K562 (cell line): Measurements from ENCODE around the gene FAM222A. TPM values are rescaled to one million over a fixed set of nuclear protein-coding genes. Genes with fewer than 3 reads are reported as not detected.

Experiments used
- ATAC-seq: fragments of 200-7000 bp; cut with Tn5 transposase; 3 replicates; pipeline ENCODE4 v1.9.1; 2020; ENCODE audit warnings: moderate library complexity
- BruUV-seq: library from RNA; stranded (reverse); fragments of 400-500 nt; replicated peaks from 2 replicates; lab custom pipeline; 2021; lab: Mats Ljungman, UMichigan
- CTCF ChIA-PET: fragments of 300-600 bp; formaldehyde crosslinking; extraction: SDS; loops from one replicate; lab custom pipeline; 2021; ENCODE audit warnings: low intra/inter-chr PET ratio; lab: Yijun Ruan, JAX
- POLR2A ChIA-PET: fragments of 300-600, 350-650 bp; sonication (Branson Sonifier 250); formaldehyde crosslinking; extraction: SDS; loops from one replicate; lab custom pipeline; 2021; ENCODE audit warnings: antibody characterized with exemption, inconsistent platforms; lab: Yijun Ruan, JAX
- DNase-seq, 4 experiments: peaks; one replicate each; pipeline versions ENCODE4 v3.0.0 to v3.0.0-alpha.2; 2011 to 2018; ENCODE audit warnings: low spot score in 3 of 4, mixed read lengths in 3 of 4; ENCODE audit errors: extremely low read depth in 1 of 4
- FAIRE-seq: peaks from 2 replicates; lab custom pipeline; 2011; peaks lifted over from hg19 to GRCh38; lab: Jason Lieb, UNC
- H2AFZ ChIP-seq: 2 replicates; pipeline ENCODE4 v1.6.0; 2011; ENCODE audit warnings: low read depth, low read length, control low read depth, inconsistent platforms
- H3K27ac ChIP-seq: fragments of 200-600 bp; 3 replicates; pipeline ENCODE4 v1.8.0; 2011; ENCODE audit warnings: low read depth, mild to moderate bottlenecking, control low read depth, inconsistent platforms, low read length, moderate library complexity, mixed read lengths; ENCODE audit errors: extremely low read depth
- H3K27me3 ChIP-seq, 2 experiments: fragments of 300-600 bp in 1 of 2; 2 replicates in 1 of 2; 3 replicates in 1 of 2; pipeline versions ENCODE4 v1.6.0 to v1.8.0; 2011; ENCODE audit warnings: inconsistent platforms in 2 of 2, low read length in 2 of 2, mild to moderate bottlenecking in 1 of 2, mixed read lengths in 1 of 2, moderate library complexity in 1 of 2; ENCODE audit not compliant: control insufficient read depth in 2 of 2, insufficient read depth in 2 of 2
- H3K36me3 ChIP-seq: fragments of 300-600 bp; 3 replicates; pipeline ENCODE4 v1.8.0; 2011; ENCODE audit warnings: mild to moderate bottlenecking, low read length, inconsistent platforms; ENCODE audit not compliant: control insufficient read depth, insufficient read depth
- H3K4me1 ChIP-seq, 2 experiments: fragments of 200-600 bp in 1 of 2; replicated peaks in 1 of 2; 2 replicates in 1 of 2; 3 replicates in 1 of 2; pipeline versions ENCODE4 v1.5.1 to v1.8.0; 2011; ENCODE audit warnings: inconsistent platforms in 2 of 2, low read length in 2 of 2, mild to moderate bottlenecking in 1 of 2, mixed read lengths in 1 of 2, moderate library complexity in 1 of 2; ENCODE audit not compliant: control insufficient read depth in 2 of 2, insufficient read depth in 2 of 2
- H3K4me2 ChIP-seq: 2 replicates; pipeline ENCODE4 v1.6.1; 2011; ENCODE audit warnings: low read length, control low read depth, inconsistent platforms, mixed read lengths; ENCODE audit not compliant: insufficient read depth
- H3K4me3 ChIP-seq: fragments of 200-600 bp; sonication (generic), shearing (Covaris generic); 2 replicates; pipeline ENCODE4 v1.5.1; 2016; ENCODE audit warnings: control low read depth, inconsistent platforms
- H3K79me2 ChIP-seq: fragments of 200-600 bp; 3 replicates; pipeline ENCODE4 v1.8.0; 2011; ENCODE audit warnings: low read length, inconsistent platforms; ENCODE audit not compliant: control insufficient read depth, insufficient read depth
- H3K9ac ChIP-seq, 2 experiments: 2 replicates each; pipeline versions ENCODE4 v1.6.0 to v1.6.1; 2011; ENCODE audit warnings: low read depth in 2 of 2, low read length in 2 of 2, control low read depth in 1 of 2, inconsistent platforms in 1 of 2, mild to moderate bottlenecking in 1 of 2, mixed read lengths in 1 of 2; ENCODE audit not compliant: insufficient read depth in 1 of 2
- H3K9me1 ChIP-seq: one replicate; pipeline ENCODE4 v1.6.0; 2011; ENCODE audit warnings: inconsistent platforms, mild to moderate bottlenecking, low read length, moderate library complexity; ENCODE audit not compliant: control insufficient read depth, insufficient read depth
- H3K9me3 ChIP-seq: replicated peaks from 2 replicates; pipeline ENCODE4 v1.5.1; 2011; ENCODE audit warnings: low read depth, low read length, inconsistent platforms; ENCODE audit not compliant: control insufficient read depth, insufficient read depth
- H4K20me1 ChIP-seq: replicated peaks from 2 replicates; pipeline ENCODE4 v1.6.1; 2011; ENCODE audit warnings: low read length, inconsistent platforms, mixed read lengths; ENCODE audit not compliant: control insufficient read depth, insufficient read depth
- BRD4 ChIP-seq: fragments of 200-600 bp; sonication (generic); IDR thresholded peaks from 2 replicates; pipeline ENCODE4 v1.6.1; 2017; ENCODE audit warnings: inconsistent platforms
- CBFA2T3 ChIP-seq: fragments of 450-650 bp; IDR thresholded peaks from 2 replicates; pipeline ENCODE4 v1.6.1; 2017
- ELF4 ChIP-seq: fragments of 450-650 bp; formaldehyde crosslinking; IDR thresholded peaks from 2 replicates; pipeline ENCODE4 v1.4.0; 2022; ENCODE audit warnings: missing genetic modification characterization
- EP300 ChIP-seq: IDR thresholded peaks from 2 replicates; pipeline ENCODE4 v1.6.1; 2012; ENCODE audit warnings: low read length, improper control_type of control experiment
- FIP1L1 ChIP-seq: fragments of 200-400 bp; formaldehyde crosslinking; IDR thresholded peaks from 2 replicates; pipeline ENCODE4 v1.6.1; 2018; ENCODE audit warnings: mild to moderate bottlenecking, low read depth, low read length; ENCODE audit not compliant: poor library complexity, severe bottlenecking
- GABPB1 ChIP-seq: sonication (generic); formaldehyde crosslinking; IDR thresholded peaks from 2 replicates; pipeline ENCODE4 v1.8.0; 2022; ENCODE audit warnings: mild to moderate bottlenecking, missing genetic modification reagents
- GTF2F1 ChIP-seq: IDR thresholded peaks from 2 replicates; pipeline ENCODE4 v1.6.1; 2011; ENCODE audit warnings: low read depth, low read length, improper control_type of control experiment
- RB1 ChIP-seq: fragments of 450-650 bp; IDR thresholded peaks from 2 replicates; pipeline ENCODE4 v1.6.1; 2017; ENCODE audit warnings: low read depth, mild to moderate bottlenecking
- SRF ChIP-seq, 2 experiments: fragments of 250-450, 450-650 bp in 1 of 2; sonication (Bioruptor Pico) in 1 of 2; sonication (generic) in 1 of 2; formaldehyde crosslinking; IDR thresholded peaks; 2 replicates each; pipeline versions ENCODE4 v1.5.0 to v1.5.1; 2020 to 2022; ENCODE audit warnings: mild to moderate bottlenecking in 1 of 2, missing genetic modification reagents in 1 of 2
- ZBTB1 ChIP-seq: sonication (generic); formaldehyde crosslinking; IDR thresholded peaks from 2 replicates; pipeline ENCODE4 v1.8.1; 2023; ENCODE audit warnings: missing genetic modification reagents, low read depth, mild to moderate bottlenecking, borderline replicate concordance
- ZBTB17 ChIP-seq: fragments of 450-650 bp; formaldehyde crosslinking; IDR thresholded peaks from 2 replicates; pipeline ENCODE4 v1.4.0; 2020; ENCODE audit warnings: mild to moderate bottlenecking
- ZNF133 ChIP-seq: fragments of 250-450 bp; sonication (Bioruptor Pico); IDR thresholded peaks from 2 replicates; pipeline ENCODE4 v1.4.0; 2020; ENCODE audit warnings: mild to moderate bottlenecking
- ZNF511 ChIP-seq: sonication (generic); formaldehyde crosslinking; IDR thresholded peaks from 2 replicates; pipeline ENCODE4 v1.8.0; 2022; ENCODE audit warnings: mild to moderate bottlenecking, missing genetic modification reagents
- ZNF561 ChIP-seq: fragments of 450-650 bp; formaldehyde crosslinking; conservative IDR thresholded peaks from 2 replicates; pipeline ENCODE4 v1.4.0; 2020; ENCODE audit warnings: mild to moderate bottlenecking, moderate library complexity
- WGBS: fragments of 100-300 bp; shearing (Covaris generic); methylation state at CpG from one replicate; pipeline ENCODE4 v1.1.6; 2016; ENCODE audit warnings: low coverage, mixed read lengths; ENCODE audit not compliant: insufficient coverage; ENCODE audit errors: missing lambda C conversion rate; 5-methylcytosine and 5-hydroxymethylcytosine counted together
- in situ Hi-C: fragments of 300-500 bp; cut with MboI; formaldehyde crosslinking; loops from 4 replicates; pipeline ENCODE4 v1.15.0; 2018; ENCODE audit warnings: inconsistent platforms, mixed read lengths
- intact Hi-C: fragments of 100-400 bp; cut with micrococcal nuclease; formaldehyde crosslinking; loops from 2 replicates; pipeline ENCODE4 v1.14.2; 2022
- polyA plus RNA-seq, 8 experiments: library from polyadenylated mRNA; depleted of rRNA in 4 of 8; stranded (reverse) in 5 of 8; unstranded in 3 of 8; fragments of >200 nt; fragmentation: Nextera tagmentation in 2 of 8; fragmentation: Illumina TruSeq in 1 of 8; extraction: Ambion mirVana in 2 of 8; extraction: Trizol in 1 of 8; gene quantifications; 2 replicates each; pipeline versions ENCODE4 v1.2.1 to v1.2.3, GENCODE V29; 2011 to 2014; ENCODE audit warnings: inconsistent platforms in 1 of 8, missing spikeins in 1 of 8
- total RNA-seq, 7 experiments: library from RNA; depleted of rRNA in 6 of 7; stranded (reverse); fragments of >200 nt in 6 of 7; fragmentation: Illumina TruSeq in 2 of 7; extraction: Trizol in 2 of 7; gene quantifications; 2 replicates each; pipeline versions ENCODE4 v1.2.1 to v1.2.3, GENCODE V29; 2011 to 2021; ENCODE audit warnings: low replicate concordance in 1 of 7
- TF ChIP-seq, protein P1 (sequence below): sonication (generic); formaldehyde crosslinking; IDR thresholded peaks from 2 replicates; pipeline ENCODE4 v1.8.0; 2023; ENCODE audit warnings: mild to moderate bottlenecking, missing genetic modification reagents
- TF ChIP-seq, protein P2 (sequence below): IDR thresholded peaks from 3 replicates; pipeline ENCODE4 v1.6.1; 2011; ENCODE audit warnings: borderline replicate concordance, mild to moderate bottlenecking; ENCODE audit not compliant: insufficient read length, insufficient read depth
- TF ChIP-seq, protein P3 (sequence below): fragments of 450-650 bp; formaldehyde crosslinking; IDR thresholded peaks from 2 replicates; pipeline ENCODE4 v1.4.0; 2020; ENCODE audit warnings: mild to moderate bottlenecking, mixed read lengths
- TF ChIP-seq, protein P4 (sequence below): fragments of 250-450 bp; sonication (Bioruptor Pico); IDR thresholded peaks from 2 replicates; pipeline ENCODE4 v1.8.0; 2021; ENCODE audit warnings: borderline replicate concordance, mild to moderate bottlenecking, moderate library complexity; ENCODE audit not compliant: poor library complexity, severe bottlenecking

Gene FAM222A
- total and polyA plus RNA-seq, 9 of the 15 experiments (the other 6 are each of a cell fraction or from before 2014, with no cell fraction given), result 0.03 to 0.36 (median 0.12) TPM; not detected in 1

DNA sequence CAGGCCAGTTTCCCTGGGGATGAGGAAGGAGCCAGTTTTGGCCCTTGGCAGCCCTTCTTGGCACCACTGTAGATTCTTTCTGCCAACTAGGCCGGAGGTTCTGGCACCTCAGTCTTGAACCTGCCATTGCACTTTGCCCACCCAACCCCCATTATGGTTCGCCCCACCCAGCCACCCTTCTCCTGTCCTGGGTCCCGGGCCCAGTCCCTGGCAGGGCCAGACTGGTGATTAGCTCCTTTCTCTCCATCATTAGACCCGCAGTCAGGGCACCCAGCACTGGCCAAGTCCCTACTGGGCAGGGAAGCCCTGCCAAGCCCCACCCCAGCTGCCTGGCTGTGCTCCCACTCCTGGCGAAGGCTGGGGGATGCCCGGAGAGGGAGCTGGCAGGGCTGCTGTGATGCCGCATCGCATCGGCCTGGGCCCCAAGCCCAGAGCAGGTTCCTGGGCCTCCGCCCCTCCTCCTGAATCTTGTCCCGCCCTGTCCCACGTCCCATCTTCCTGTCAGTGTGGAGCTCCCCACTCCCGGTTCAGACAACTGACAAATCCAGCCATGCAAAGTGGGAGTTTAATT is 9.8 kb downstream of the FAM222A start:
- H3K4me1 ChIP-seq, result peaks cover 0 to 13% of the 10 kb centered on the region in 2 experiments; a peak in 3 of 5 replicates
- POLR2A ChIA-PET, result interaction anchor here (0.6 kb wide), 1 partner anchor 49 kb away, joined by 3 read pairs; no protein-coding TSS in a partner anchor
- H3K9ac ChIP-seq, result no peak overlapping the region
- ATAC-seq (no peak), FAIRE-seq (no peak), DNase-seq (no peak)
- no peak overlapping the region for H3K27ac ChIP-seq
- H3K9me1 ChIP-seq, result no peaks in the 10 kb centered on the region
- H3K9me3 ChIP-seq, result no peaks in the 10 kb centered on the region
- no TSS peak for BruUV-seq
- H3K79me2 ChIP-seq, result no peaks in the 10 kb centered on the region
- H3K36me3 ChIP-seq, result no peaks in the 10 kb centered on the region
- WGBS, result 5% methylated on average over 13 of the region's 13 CpGs
- peaks cover 32% of the 10 kb centered on the region for H4K20me1 ChIP-seq
- intact Hi-C loops, result no loop called here
- in situ Hi-C loops, result no loop called here
- TF ChIP-seq CBFA2T3, result no peak
- no peak for TF ChIP-seq FIP1L1
- TF ChIP-seq ZBTB1 (CRISPR knock-in tag), result no peak
- no peak for TF ChIP-seq BRD4
- TF ChIP-seq, protein P1, sequence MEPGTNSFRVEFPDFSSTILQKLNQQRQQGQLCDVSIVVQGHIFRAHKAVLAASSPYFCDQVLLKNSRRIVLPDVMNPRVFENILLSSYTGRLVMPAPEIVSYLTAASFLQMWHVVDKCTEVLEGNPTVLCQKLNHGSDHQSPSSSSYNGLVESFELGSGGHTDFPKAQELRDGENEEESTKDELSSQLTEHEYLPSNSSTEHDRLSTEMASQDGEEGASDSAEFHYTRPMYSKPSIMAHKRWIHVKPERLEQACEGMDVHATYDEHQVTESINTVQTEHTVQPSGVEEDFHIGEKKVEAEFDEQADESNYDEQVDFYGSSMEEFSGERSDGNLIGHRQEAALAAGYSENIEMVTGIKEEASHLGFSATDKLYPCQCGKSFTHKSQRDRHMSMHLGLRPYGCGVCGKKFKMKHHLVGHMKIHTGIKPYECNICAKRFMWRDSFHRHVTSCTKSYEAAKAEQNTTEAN (CRISPR knock-in tag), result no peak
- no peak for TF ChIP-seq ZNF561 (CRISPR knock-in tag)
- no peak for TF ChIP-seq GABPB1 (CRISPR knock-in tag)
- no peak for TF ChIP-seq RB1
- TF ChIP-seq EP300, result no peak
- no peak for TF ChIP-seq ZNF511 (CRISPR knock-in tag)
- TF ChIP-seq, protein P2, sequence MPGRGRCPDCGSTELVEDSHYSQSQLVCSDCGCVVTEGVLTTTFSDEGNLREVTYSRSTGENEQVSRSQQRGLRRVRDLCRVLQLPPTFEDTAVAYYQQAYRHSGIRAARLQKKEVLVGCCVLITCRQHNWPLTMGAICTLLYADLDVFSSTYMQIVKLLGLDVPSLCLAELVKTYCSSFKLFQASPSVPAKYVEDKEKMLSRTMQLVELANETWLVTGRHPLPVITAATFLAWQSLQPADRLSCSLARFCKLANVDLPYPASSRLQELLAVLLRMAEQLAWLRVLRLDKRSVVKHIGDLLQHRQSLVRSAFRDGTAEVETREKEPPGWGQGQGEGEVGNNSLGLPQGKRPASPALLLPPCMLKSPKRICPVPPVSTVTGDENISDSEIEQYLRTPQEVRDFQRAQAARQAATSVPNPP, result no peak
- no peak for TF ChIP-seq ELF4 (CRISPR knock-in tag)
- TF ChIP-seq, protein P3, sequence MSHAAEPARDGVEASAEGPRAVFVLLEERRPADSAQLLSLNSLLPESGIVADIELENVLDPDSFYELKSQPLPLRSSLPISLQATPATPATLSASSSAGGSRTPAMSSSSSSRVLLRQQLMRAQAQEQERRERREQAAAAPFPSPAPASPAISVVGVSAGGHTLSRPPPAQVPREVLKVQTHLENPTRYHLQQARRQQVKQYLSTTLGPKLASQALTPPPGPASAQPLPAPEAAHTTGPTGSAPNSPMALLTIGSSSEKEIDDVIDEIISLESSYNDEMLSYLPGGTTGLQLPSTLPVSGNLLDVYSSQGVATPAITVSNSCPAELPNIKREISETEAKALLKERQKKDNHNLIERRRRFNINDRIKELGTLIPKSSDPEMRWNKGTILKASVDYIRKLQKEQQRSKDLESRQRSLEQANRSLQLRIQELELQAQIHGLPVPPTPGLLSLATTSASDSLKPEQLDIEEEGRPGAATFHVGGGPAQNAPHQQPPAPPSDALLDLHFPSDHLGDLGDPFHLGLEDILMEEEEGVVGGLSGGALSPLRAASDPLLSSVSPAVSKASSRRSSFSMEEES (CRISPR knock-in tag), result no peak
- TF ChIP-seq SRF (CRISPR knock-in tag; IDR thresholded peaks at IDR 0.05), result no peak
- TF ChIP-seq, protein P4, sequence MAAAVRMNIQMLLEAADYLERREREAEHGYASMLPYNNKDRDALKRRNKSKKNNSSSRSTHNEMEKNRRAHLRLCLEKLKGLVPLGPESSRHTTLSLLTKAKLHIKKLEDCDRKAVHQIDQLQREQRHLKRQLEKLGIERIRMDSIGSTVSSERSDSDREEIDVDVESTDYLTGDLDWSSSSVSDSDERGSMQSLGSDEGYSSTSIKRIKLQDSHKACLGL (CRISPR knock-in tag), result no peak
- no peak for TF ChIP-seq ZNF133 (CRISPR knock-in tag)
- TF ChIP-seq GTF2F1, result no peak
- no peak for TF ChIP-seq ZBTB17 (CRISPR knock-in tag)
- H2AFZ ChIP-seq, result no peak overlapping the region
- CTCF ChIA-PET, result no interaction called here
- H3K4me3 ChIP-seq, result no peak overlapping the region
- no peak overlapping the region for H3K4me2 ChIP-seq
- peaks cover 25 to 59% of the 10 kb centered on the region in 2 experiments for H3K27me3 ChIP-seq
